CD14-positive monocyte (primary cell): ENCODE data around the gene MLLT10. TPM values are rescaled to one million over a fixed set of nuclear protein-coding genes. Genes with fewer than 3 reads are reported as not detected.

Source experiments
- DNase-seq, 3 donors: peaks; one replicate each; pipeline ENCODE4 v3.0.0-alpha.2; 2011 to 2022
- H2AFZ ChIP-seq: 2 replicates; pipeline ENCODE4 v1.6.0; 2012; ENCODE audit warnings: mild to moderate bottlenecking, low read depth, low read length, inconsistent platforms; ENCODE audit not compliant: insufficient read depth, poor library complexity, severe bottlenecking
- H3K27ac ChIP-seq, 2 donors: 1 replicate in 1 of 2; 2 replicates in 1 of 2; pipeline ENCODE4 v1.5.1; 2012 to 2013; ENCODE audit warnings: low read length in 2 of 2, control low read depth in 1 of 2, inconsistent platforms in 1 of 2, low read depth in 1 of 2, mild to moderate bottlenecking in 1 of 2
- H3K27me3 ChIP-seq, 2 donors: one replicate each; pipeline versions ENCODE4 v1.6.0 to v1.6.1; 2011 to 2013; ENCODE audit warnings: low read length in 2 of 2; ENCODE audit not compliant: control insufficient read depth in 2 of 2, insufficient read depth in 2 of 2
- H3K36me3 ChIP-seq, 2 donors: replicated peaks in 1 of 2; 1 replicate in 1 of 2; 2 replicates in 1 of 2; pipeline versions ENCODE4 v1.5.1 to v1.6.1; 2012 to 2013; ENCODE audit warnings: low read length in 2 of 2, control low read depth in 1 of 2, inconsistent platforms in 1 of 2, mild to moderate bottlenecking in 1 of 2; ENCODE audit not compliant: insufficient read depth in 2 of 2, control insufficient read depth in 1 of 2
- H3K4me1 ChIP-seq, 2 donors: 1 replicate in 1 of 2; 2 replicates in 1 of 2; pipeline versions ENCODE4 v1.5.1 to v1.6.1; 2012 to 2013; ENCODE audit warnings: low read length in 2 of 2, control low read depth in 1 of 2, inconsistent platforms in 1 of 2, mild to moderate bottlenecking in 1 of 2, moderate library complexity in 1 of 2; ENCODE audit not compliant: insufficient read depth in 2 of 2, control insufficient read depth in 1 of 2
- H3K4me2 ChIP-seq: replicated peaks from 2 replicates; pipeline ENCODE3; 2012; ENCODE audit warnings: low read length, moderate library complexity, mild to moderate bottlenecking; ENCODE audit not compliant: poor library complexity, severe bottlenecking; ENCODE audit errors: extremely low read depth
- H3K4me3 ChIP-seq, 3 experiments: fragments of 200-600 bp in 1 of 3; sonication (generic) in 1 of 3; replicated peaks in 1 of 3; 1 replicate in 2 of 3; 2 replicates in 1 of 3; pipeline ENCODE4 v1.5.1; 2011 to 2013; ENCODE audit warnings: low read length in 3 of 3, mild to moderate bottlenecking in 3 of 3, control low read depth in 2 of 3, low read depth in 2 of 3, inconsistent platforms in 1 of 3, moderate library complexity in 1 of 3
- H3K79me2 ChIP-seq: 2 replicates; pipeline ENCODE4 v1.6.0; 2012; ENCODE audit warnings: mild to moderate bottlenecking, control low read depth, inconsistent platforms, low read length, moderate library complexity; ENCODE audit not compliant: insufficient read depth
- H3K9ac ChIP-seq: 2 replicates; pipeline ENCODE4 v1.6.0; 2017; ENCODE audit warnings: low read length, mild to moderate bottlenecking; ENCODE audit not compliant: insufficient read depth, poor library complexity, severe bottlenecking
- H3K9me3 ChIP-seq, 2 donors: replicated peaks in 1 of 2; 1 replicate in 1 of 2; 2 replicates in 1 of 2; pipeline versions ENCODE4 v1.5.1 to v1.6.1; 2012 to 2013; ENCODE audit warnings: low read length in 2 of 2, control low read depth in 1 of 2; ENCODE audit not compliant: control insufficient read depth in 1 of 2, insufficient read depth in 1 of 2
- H4K20me1 ChIP-seq: 2 replicates; pipeline ENCODE4 v1.6.0; 2012; ENCODE audit warnings: mild to moderate bottlenecking, low read length, control low read depth, moderate library complexity; ENCODE audit not compliant: insufficient read depth
- H3K27ac Mint-ChIP-seq, 7 donors: one replicate each; pipeline ENCODE4 v1.8.0; 2020; ENCODE audit warnings: mild to moderate bottlenecking in 7 of 7, mixed read lengths in 7 of 7, moderate library complexity in 6 of 7, inconsistent platforms in 2 of 7
- H3K27me3 Mint-ChIP-seq, 3 donors: one replicate each; pipeline ENCODE4 v1.8.0; 2021 to 2022; ENCODE audit warnings: low read depth in 3 of 3, mild to moderate bottlenecking in 3 of 3, mixed read lengths in 3 of 3, moderate library complexity in 3 of 3, inconsistent platforms in 1 of 3
- H3K36me3 Mint-ChIP-seq, 2 donors: one replicate each; pipeline ENCODE4 v1.8.0; 2020; ENCODE audit warnings: mixed read lengths in 2 of 2, inconsistent platforms in 1 of 2, mild to moderate bottlenecking in 1 of 2
- H3K4me1 Mint-ChIP-seq: one replicate; pipeline ENCODE4 v1.8.0; 2020; ENCODE audit warnings: mild to moderate bottlenecking, mixed read lengths
- H3K4me3 Mint-ChIP-seq, 2 donors: one replicate each; pipeline ENCODE4 v1.8.0; 2020; ENCODE audit warnings: mild to moderate bottlenecking in 2 of 2, mixed read lengths in 2 of 2, moderate library complexity in 1 of 2
- H3K9me3 Mint-ChIP-seq, 7 donors: one replicate each; pipeline ENCODE4 v1.8.0; 2020 to 2022; ENCODE audit warnings: mixed read lengths in 7 of 7, mild to moderate bottlenecking in 6 of 7, moderate library complexity in 6 of 7, inconsistent platforms in 2 of 7
- CTCF ChIP-seq: fragments of 200-600 bp; IDR thresholded peaks from one replicate; pipeline ENCODE4 v1.8.0; 2022; ENCODE audit warnings: antibody characterized with exemption, mild to moderate bottlenecking
- WGBS: methylation state at CpG from one replicate; pipeline ENCODE4 v1.1.5; 2013; ENCODE audit warnings: missing lambda C conversion rate; ENCODE audit not compliant: insufficient coverage; 5-methylcytosine and 5-hydroxymethylcytosine counted together
- intact Hi-C, 2 donors: fragments of 100-400 bp; cut with micrococcal nuclease; formaldehyde crosslinking; loops; one replicate each; pipeline versions ENCODE4 v1.15.0 to v1.15.1; 2023
- polyA plus RNA-seq, 3 donors: library from polyadenylated mRNA; depleted of rRNA in 1 of 3; unstranded in 2 of 3; stranded (reverse) in 1 of 3; fragments of 300-500 nt in 2 of 3; fragments of >200 nt in 1 of 3; fragmentation: Illumina TruSeq in 2 of 3; gene quantifications; 1 replicate in 2 of 3; 2 replicates in 1 of 3; pipeline ENCODE4 v1.2.3, GENCODE V29; 2012 to 2021

The MLLT10 gene
- polyA plus RNA-seq, 3 donors = 4.9 to 39.1 (median 7.5) TPM

- peaks cover 14 to 24% of the 10 kb centered on the region in 2 donors for H3K36me3 ChIP-seq
- Mint-ChIP-seq H3K4me1 (peaks cover 22% of the 10 kb centered on the region), H3K27ac (no peak overlapping the region), H3K27me3 (no peaks in the 10 kb centered on the region), H3K36me3 (peaks cover 29 to 37% of the 10 kb centered on the region in 2 donors), H3K4me3 (no peak overlapping the region), H3K9me3 (peaks cover 0 to 7% (median 2%) of the 10 kb centered on the region in 7 donors)
- peaks cover 47% of the 10 kb centered on the region for H4K20me1 ChIP-seq
- no peak overlapping the region for H3K9ac ChIP-seq
- H3K4me1 ChIP-seq = peaks cover 15 to 21% of the 10 kb centered on the region in 2 donors
- no peak for DNase-seq
- no peaks in the 10 kb centered on the region for H3K9me3 ChIP-seq
- H3K4me3 ChIP-seq = no peak overlapping the region
- no peak for TF ChIP-seq CTCF
- H3K27ac ChIP-seq = no peak overlapping the region
- intact Hi-C loops = no loop called here
- WGBS = 94% methylated on average over 4 of the region's 6 CpGs
- H2AFZ ChIP-seq = no peak overlapping the region
- H3K79me2 ChIP-seq = peaks cover 16% of the 10 kb centered on the region
- H3K4me2 ChIP-seq = no peak overlapping the region
- no peaks in the 10 kb centered on the region for H3K27me3 ChIP-seq
Observed at GRCh38 chr10:21721000-21721665, 187.1 kb downstream of the MLLT10 start.

- Histone ChIP-seq H3K27ac (no peak overlapping the region), H2AFZ (no peak overlapping the region), H3K36me3 (peaks cover 17 to 26% of the 10 kb centered on the region in 2 donors), H3K9ac (no peak overlapping the region), H3K79me2 (peaks cover 20% of the 10 kb centered on the region), H3K27me3 (no peaks in the 10 kb centered on the region), H3K4me1 (peaks cover 15 to 21% of the 10 kb centered on the region in 2 donors), H3K9me3 (no peaks in the 10 kb centered on the region), H4K20me1 (peaks cover 54% of the 10 kb centered on the region), H3K4me3 (no peak overlapping the region), H3K4me2 (no peak overlapping the region)
- no peak overlapping the region for H3K4me3 Mint-ChIP-seq
- intact Hi-C loops = no loop called here
- no peak for TF ChIP-seq CTCF
- no peak overlapping the region for H3K27ac Mint-ChIP-seq
- no peaks in the 10 kb centered on the region for H3K27me3 Mint-ChIP-seq
- H3K9me3 Mint-ChIP-seq = peaks cover 0 to 7% (median 0%) of the 10 kb centered on the region in 7 donors
- H3K36me3 Mint-ChIP-seq = peaks cover 36% of the 10 kb centered on the region in 2 donors
- H3K4me1 Mint-ChIP-seq = peaks cover 22% of the 10 kb centered on the region
- no CpG with 5 or more reads among the region's 2 CpGs for WGBS
- DNase-seq = no peak
Observed at GRCh38 chr10:21722209-21722608, 188.2 kb downstream of the MLLT10 start.
